Tibial nerve (tissue), 3 donors: Measurements from ENCODE around the gene RALB.

Source experiments
- CTCF ChIP-seq, 5 experiments: fragments of 200-600 bp in 3 of 5; fragments of 450-650 bp in 2 of 5; sonication (generic) in 3 of 5; IDR thresholded peaks; one replicate each; pipeline ENCODE4 v1.5.1; 2016 to 2019; ENCODE audit warnings: antibody characterized with exemption in 5 of 5, mild to moderate bottlenecking in 3 of 5, moderate library complexity in 2 of 5
- POLR2A ChIP-seq, 2 donors: fragments of 450-650 bp; IDR thresholded peaks; one replicate each; pipeline ENCODE4 v1.6.1; 2017; ENCODE audit warnings: antibody characterized with exemption in 2 of 2, mild to moderate bottlenecking in 2 of 2, moderate library complexity in 2 of 2

- no peak for TF ChIP-seq POLR2A (IDR thresholded peaks at IDR 0.05)
- TF ChIP-seq CTCF (IDR thresholded peaks at IDR 0.05): no peak
These were observed 46.9 kb downstream of the RALB start for GRCh38 chr2:120299561-120299960.
